Measurements from ENCODE around the gene MAT2B.

MAT2B gene

GRCh38 chr5:163563112-163563511 is 57.7 kb downstream of the MAT2B start:
- no peak for DNase-seq

GRCh38 chr5:163563880-163564279 is 58.5 kb downstream of the MAT2B start:
- DNase-seq = no peak

DNA sequence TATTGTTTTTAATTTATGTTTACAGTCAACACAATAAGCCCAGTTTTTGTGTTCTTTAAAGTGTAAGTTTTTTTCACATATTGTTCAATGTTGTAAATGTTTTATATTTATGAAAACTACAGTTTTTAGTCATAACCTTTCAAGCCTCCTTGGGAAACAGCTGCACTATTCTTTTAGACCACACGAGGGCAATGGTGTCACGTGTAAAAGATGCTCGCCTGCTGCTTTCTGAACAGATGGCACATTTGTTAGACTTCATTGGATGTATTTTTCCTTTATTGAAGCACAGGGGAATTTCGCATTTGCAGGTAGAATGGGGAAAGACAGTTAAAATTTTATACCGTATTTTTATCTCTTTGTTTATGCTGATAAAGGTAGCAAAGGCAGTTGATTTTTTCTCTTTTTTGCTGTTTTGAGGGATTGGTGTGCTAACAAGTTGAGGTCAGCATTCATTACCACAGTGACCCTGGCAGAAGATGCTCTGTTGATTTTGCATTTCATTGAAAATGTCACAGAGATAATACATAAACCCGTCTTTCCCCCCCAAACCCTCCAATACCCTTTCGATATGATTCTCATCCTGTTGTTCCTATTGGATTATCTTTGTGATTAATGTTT is 59.0 kb downstream of the MAT2B start:
- peak; percentile 79 for DNase-seq

DNA sequence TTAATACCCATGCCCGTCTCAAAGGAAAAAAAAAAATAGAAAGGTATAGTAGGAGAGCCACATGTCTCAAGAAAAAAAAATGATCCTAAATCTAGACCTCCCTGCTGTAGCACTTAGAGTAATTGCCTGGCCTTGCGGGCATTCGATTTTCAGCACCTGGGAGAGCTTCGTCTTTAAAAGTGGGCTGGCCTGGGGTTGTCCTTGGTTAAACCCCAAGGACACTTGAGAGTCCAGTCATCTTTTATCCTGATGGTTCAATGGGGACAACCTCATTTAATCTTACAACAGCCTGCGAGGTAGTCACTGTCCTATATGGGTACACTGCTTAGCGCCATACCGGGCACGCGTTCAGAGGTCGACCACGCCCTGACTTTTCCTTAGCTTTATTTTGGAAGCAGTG is 60.1 kb downstream of the MAT2B start:
- no peak for DNase-seq

DNA sequence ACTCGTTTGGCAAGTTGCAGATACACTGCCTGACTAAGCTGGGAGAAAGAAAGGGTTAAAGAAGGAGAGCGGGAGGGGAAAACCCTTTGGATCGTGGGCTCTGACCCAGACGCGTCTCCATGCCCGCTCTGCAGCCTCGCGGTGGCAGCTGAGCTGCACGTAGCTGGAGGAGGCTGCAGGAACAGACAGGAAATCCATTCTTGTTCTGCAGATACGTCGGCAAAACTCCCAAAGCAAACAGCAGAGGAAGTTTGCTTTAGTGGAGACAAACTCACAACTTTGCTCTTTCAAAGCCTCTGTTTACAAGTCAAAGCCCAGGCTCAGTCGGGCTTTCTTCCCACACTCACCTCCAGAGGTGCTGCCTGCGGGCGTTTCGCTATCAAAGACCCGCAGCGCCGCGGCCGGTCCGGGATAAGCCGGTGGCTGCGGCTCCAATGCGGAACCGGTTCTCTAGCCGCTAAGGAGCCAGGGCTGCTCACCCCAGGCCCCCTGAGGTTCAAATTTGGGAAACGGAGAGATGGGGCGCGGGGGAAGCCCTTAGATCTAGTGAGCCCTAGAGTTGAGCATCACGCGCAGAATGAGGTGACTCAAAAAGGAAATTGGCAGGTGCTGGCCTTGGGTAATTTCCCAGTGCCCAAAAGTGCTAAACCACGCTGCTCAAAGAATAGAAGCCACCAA is 60.7 kb downstream of the MAT2B start:
- peak; percentile 42 for DNase-seq

DNA sequence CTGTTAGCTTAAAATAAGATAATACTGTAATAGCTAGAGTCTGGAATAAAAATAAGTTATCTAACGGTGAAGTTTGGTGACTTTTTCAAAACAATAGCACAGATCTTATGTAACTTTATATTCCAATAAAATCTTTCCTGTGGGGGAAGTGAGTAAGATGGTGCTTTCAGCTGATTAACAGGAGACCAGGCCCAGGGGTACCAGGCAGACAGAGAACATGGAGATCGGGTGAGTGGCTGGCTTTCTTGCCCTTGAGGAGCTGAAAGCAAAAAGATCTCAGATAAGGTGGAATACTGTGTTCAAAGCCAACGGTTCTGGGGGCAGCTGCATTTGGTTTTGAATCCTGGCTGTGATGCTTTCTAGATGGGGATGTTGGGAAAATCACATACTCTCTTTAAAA is 61.3 kb downstream of the MAT2B start:
- DNase-seq = no peak

DNA sequence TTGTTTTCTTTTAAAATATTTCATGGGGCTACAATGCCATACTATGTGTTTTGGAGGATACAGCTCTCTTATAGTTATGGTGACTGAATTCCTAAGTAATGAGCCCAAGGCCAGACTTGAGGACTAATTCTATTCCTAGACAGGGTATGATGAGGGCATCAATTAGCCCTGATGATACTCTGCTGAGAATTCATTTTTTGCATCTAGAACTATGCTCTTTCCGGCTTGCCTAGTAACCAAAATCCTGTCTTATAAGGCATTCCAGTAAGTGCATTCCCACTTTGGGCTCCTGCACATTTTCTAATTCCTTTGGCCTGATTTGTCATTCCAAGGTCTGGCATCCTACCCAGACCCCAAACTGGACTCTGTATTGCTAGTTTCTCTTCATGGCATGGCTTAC is 62.4 kb downstream of the MAT2B start:
- no peak for DNase-seq

All from stimulated activated CD8-positive, alpha-beta memory T cell treated with anti-CD3 and anti-CD28 coated beads, Interleukin-4, amount 100 ng/mL, for 48 hours (primary cell).